Stimulated activated naive CD4-positive, alpha-beta T cell (primary cell): ENCODE results near the gene PRDM16.

Source experiments
- DNase-seq, 6 experiments: peaks; one replicate each; lab custom pipeline; 2025; lab: John Stamatoyannopoulos, UW

PRDM16 gene

DNA sequence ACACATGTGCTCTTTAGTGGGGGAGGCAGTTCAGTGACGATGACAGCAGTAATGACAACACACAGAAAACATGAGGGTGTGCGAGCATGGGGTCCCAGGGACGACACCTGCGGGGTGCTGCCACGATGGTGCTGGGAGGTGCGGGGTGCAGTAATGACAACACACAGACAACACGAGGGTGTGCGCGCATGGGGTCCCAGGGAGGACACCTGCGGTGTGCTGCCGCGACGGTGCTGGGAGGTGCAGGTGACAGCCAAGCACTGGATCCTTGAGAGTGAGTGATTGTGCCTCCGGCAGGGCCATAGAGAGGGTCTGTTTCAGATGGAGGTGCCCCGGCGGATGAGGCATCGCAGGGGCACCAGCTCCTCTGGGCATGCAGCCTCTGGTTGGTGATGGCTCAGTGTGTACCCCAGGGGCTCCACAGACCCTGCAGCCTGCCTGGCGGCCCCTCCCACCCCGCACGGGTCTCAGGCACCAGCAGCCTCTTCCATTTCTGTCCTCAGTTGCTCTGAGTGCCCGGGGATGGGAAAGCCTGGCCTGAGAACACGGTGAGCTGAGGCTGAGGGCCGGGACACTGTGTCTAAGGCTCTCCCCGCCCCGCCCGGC, 193.8 kb downstream of the PRDM16 start:
- no peak for DNase-seq

DNA sequence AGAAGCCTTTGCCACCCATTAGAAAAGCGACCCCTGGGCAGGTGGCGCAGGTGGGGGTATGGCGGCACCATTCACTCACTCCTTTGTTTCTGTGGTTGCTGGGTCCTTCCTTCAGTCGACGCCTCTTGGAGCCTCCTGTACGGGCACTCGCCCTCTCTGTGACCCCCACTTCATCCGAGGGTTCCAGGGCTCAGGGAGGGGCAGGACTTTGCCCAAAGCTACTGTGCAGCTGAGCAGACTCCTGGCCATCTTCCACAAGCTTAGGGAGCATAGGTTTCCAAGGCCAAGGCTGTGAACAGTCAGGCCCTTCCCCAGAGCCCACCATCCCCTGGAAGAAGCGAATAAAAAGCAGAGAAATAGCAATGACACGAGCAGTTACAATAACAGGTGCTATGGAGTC, 194.8 kb downstream of the PRDM16 start:
- no peak for DNase-seq

DNA sequence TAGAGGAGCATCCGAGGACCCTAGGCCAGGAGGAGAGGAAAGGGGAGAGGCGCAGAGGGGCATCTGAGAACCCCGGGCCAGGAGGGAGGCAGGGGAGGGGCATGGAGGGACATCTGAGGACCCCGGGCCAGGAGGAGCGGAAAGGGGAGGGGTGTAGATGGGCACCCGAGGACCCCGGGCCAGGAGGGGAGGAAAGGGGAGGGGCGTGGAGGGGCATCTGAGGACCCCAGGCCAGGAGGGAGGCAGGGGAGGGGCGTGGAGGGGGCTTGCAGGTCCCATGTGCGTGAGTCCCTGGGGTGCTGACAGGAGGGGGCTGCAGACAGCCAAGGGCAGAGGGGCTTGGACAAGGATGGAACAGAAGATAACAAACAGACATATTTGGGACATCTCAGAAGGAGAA, 195.5 kb downstream of the PRDM16 start:
- DNase-seq: no peak

DNA sequence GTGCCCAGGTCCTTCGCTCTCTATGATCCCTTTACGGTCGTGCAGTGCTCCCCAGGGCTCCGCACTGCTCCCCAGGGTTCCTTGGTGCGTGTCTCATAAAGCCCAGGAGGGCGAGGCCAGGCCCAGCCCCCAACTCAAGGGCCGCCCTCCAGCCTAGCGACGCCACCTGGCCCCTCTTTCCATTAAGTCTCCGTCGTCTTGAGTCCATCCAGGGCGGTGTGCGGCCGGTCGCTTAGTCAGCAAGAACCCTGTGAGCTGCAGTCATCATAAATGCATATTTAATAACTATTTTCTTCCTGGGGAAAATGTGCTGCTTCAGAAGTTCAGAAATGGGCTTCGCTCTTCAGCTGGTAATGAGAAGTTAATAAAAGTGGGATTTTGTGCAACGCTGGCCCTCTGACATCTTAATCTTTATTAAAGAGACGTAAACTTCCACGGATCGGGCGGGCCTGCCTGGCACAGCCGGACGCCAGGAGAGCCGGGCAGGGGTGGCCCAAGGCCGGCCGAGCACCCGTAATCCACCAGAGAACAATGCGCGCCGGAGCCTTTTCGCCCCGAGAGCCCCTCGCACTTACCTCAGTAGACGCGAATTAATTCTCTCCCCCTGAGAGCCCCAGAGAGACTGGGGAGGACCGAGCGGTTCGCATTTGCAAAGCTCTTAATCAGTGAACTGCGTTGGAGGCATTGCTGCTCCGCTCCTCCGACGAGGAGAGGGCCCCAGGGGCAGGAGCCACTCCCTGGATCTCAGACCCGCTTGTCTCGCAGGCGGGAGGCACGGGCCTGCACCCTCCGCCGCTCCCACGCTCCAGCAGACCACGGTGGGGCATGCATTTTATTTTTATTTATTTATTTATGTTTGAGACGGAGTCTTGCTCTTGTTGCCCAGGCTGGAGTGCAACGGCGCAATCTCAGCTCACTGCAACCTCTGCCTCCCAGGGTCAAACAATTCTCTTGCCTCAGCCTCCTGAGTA, 197.1 kb downstream of the PRDM16 start:
- no peak for DNase-seq

DNA sequence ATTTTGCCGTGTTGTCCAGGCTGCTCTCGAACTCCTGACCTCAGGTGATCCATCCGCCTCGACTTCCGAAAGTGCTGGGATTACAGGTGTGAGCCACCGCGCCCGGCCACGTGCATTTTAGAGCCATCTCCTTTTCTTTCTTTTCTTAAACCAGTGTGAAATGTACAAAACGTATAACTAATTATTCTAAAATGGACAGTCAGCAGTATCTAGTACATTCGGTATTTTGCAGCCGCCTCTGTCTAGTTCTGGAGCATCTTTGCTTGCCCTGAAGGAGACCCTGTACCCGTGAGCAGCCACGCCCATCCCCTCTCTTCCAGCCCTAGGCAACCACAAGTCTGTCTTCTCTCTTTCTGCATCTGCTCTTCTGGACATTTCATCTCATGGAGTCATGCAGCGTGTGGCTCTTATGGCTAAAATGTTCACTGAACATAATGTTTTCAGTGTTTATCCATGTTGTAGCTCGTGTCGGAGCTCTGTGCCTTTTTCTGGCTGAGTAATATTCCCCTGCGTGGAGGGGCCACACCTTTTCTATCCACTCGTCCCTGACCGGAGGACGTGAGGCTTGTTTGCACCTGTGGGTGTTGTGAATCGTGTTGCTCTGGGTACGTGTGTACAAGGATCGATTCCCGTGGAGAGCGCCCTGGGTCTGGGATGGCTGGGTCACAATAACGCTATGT, 198.0 kb downstream of the PRDM16 start:
- no peak for DNase-seq

DNA sequence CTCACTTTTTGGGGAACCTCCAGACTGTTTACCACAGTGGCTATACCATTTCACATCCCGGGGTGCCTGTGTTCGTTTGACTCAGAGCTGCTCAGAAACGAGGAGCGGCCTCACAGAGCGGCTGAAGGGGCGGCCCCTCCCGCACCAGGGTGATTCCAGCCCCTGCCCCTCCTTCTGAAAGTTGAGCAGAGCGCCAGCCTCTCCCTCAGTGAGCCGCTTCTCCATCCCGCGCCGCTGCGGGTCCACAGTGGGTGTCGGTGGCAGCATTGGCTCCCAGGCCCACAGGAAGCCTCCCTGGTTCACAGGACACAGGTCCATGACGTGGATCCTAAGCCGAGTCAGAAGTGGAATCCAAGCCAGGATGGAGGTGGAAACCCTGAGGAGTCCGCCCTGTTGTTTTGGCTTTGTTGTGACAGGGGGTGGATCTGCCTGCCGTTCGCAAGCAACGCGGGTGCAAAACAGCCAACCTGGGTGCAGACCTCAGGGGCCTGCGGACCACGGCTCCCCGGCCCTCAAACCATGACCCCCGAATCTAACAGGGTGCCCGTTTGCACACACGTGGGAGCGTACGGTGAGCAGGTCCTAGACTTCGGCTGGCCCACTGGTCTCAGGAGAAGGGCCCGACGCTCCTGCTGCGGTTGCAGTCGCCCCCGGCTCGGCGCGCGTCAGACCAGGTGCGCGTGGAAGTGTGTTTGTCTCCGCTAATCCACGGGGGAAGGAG, 198.7 kb downstream of the PRDM16 start:
- DNase-seq: no peak

DNA sequence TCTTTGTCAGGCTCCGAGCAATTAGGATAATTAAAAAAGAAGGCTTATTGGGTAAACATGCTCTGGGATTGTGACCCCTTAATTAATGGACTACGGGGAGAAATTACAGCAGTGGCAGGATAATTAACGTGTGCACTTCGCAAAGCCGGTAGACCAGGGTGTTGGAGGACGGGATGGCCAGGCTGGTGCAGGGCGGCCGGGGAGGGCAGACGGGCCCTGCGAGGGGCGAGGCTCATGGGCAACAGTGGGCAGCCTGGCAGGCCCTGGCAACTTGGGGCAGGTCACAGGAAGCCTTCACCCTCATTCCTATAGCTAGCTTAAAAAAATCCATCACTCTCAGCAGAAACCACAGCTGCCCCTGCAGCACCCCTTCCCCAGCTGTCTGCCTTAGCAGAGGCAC, 199.3 kb downstream of the PRDM16 start:
- DNase-seq: no peak

DNA sequence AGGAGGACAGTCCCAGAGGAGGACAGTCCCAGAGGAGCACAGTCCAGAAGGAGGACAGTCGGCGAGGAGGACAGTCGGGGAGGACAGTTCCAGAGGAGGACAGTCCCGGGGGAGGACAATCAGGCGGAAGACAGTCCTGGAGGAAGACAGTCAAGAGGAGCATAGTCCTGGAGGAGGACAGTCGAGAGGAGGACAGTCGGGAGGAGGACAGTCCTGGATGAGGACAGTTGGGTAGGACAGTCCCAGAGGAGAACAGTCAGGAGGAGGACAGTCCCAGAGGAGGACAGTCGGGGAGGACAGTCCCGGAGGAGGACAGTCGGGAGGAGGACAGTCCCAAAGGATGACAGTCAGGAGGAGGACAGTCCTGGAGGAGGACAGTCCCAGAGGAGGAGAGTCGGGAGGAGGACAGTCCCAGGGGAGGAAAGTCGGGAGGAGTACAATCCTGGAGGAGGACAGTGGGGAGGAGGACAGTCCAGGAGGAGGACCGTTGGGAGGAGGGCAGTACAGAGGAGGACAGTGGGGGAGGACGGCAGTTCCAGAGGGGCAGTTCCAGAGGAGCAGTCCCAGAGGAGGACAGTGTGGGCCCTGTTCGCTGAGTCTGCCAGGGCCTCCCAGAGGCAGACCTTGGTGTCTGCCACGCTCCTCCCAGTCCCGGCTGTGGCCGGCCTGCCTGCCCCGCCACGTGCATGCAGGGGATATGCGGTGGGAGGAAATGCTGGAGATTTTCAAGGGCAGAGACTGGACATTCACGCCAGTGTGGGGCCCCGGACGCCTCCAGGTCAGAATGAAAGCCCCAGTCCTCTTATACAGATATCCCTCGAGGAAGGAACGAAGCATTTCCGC, 201.6 kb downstream of the PRDM16 start:
- DNase-seq: no peak

DNA sequence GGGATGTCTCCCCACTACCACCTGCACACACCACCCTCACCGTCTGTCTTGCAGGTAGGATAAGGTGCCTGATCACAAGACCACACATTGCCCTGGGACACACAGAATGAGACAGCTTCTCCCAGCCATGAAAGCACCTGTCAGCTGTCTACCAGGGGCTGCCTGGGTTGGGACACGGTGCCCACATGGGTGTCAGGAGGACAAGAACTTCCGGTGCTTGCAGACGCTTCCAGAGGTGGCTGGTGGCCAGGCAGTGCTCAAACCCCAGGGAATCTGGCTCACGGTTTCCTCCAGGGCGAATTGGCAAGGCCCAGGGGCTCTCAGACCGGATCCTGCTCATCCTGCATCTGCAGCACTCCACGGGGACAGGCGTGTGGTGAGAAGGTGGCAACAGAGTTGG, 202.9 kb downstream of the PRDM16 start:
- no peak for DNase-seq

DNA sequence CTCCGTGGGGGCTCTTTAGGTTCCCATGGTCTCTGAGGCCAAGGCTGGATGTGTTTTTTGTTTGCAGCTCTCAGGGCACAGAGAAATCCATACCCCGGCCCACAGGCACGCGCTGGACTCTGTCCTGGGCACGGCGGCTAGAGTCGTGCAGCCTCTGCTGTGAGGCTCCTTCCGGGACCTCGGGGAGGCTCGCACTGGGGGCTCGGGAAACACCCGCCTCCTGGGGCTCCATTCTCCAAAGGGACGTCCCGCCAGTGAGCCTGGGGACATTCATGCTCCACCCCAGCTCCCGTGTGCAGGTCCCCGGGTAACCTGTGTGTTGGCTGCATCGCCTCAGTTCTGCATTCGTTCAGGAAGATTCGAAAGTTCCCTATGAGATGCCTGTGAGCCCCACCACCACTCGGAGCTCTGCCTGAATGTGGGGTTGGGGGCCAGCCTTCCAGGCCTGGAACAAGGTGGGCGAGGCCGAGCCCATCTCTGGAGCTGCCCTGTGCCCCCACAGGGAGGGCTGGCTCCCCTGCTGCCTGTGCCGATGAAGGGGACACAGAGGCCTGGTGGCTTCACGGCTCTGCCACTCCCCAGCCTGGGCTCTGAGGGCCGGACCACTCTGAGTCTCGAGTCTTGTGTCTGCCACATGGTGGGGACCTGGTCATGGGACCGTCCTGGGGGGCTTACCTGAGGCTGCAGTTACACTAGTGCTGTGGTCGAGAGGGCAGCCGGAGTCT, 203.5 kb downstream of the PRDM16 start:
- no peak for DNase-seq

DNA sequence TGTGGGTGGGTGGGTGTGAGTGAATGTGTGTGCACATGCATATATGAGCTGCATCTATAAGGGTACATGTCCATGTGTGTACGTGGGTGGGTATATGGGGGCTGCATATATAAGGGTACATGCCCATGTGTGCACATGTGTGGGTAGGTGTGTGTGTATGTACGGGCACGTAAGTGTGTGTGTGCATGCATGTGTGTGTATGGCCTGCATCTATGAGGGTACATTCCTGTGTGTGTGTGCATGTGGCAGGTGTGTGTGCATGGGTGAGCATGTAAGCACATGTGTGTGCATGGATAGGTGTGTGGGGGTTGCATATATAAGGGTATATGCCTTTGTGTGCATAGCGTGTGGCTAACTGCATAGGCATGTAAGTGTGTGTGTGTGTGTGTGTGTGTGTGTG, 204.4 kb downstream of the PRDM16 start:
- DNase-seq: no peak

DNA sequence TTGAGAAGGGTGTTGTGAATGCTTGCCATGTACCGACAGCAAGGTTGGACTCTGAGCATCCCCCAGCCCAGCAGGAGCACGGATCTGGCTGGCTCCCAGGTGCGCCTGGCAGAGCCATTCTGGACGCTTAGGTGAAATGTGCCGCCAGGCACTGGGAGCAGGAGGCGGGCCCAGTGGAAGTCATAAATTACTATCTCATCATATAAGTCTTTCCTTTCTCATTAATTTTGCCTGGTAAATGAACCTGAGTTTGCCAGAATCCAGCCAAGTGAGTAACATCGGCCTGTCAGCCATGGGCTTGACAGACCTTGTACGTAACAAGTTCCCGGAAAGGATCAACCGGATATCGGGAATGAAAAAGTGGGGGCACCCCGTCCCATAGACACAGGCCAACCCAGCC, 206.0 kb downstream of the PRDM16 start:
- no peak for DNase-seq

DNA sequence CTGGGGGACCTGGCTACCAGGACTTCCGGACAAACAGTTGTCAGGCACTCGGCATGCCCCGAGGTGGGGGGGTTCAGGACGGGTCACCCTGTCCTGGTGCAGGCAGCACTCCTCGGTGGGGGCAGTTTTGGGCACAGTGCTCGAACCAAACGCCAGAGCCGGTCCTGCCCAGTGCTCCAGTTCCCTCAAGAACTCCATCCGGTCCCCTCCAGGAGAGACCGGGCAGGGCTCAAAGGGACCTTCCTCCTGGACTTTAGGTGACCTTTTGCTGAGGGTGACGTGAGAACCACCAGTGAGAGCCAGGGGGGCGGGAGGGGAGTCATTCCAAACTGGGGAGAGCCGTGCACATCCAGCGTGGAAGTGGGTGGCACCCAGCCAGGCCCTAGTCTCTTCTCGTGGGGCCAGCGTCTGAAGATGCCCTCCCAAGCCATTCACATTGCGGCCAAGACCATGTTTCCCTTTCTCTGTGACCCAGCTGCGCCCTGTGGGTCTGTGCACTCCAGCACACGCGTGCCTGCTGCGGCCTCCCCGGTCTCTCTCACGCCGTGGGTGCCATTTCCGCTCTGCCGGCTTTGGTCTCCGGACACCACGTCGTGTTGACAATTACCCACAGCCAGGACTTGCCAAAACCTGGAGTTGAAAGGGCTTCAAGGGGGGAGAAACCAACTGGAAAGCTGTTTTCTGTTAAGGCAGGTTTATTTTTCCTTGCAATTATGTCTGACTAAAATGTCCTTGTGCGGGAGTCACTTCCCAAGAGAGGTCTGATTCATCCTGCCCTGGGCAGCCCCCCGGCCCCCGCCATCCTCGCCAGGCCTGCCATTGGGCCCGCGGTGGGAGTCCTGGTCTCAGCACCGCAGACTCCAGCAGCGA, 206.7 kb downstream of the PRDM16 start:
- no peak for DNase-seq

DNA sequence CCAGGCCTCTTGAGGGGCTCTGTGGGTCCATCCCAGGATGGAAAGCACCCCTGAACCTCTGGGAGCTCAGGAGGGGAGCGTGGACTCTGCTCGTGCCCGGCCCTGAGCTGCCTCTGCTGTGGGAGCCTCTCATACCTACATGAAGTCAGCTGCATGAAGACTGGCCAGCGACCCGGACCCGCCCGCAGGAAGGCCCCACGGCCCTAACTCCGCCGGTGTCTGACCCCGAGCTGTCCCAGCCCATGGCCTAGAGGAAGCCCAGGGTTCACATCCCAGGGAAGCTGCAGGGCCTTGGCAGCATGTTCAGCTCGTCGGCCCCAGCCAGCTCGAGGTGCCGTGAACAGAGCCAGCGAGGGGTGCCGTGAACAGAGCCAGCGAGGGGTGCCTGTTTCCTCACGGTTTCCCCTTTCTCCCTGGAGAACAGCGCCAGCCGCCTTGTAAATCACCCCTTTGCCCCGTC, 207.4 kb downstream of the PRDM16 start:
- no peak for DNase-seq

DNA sequence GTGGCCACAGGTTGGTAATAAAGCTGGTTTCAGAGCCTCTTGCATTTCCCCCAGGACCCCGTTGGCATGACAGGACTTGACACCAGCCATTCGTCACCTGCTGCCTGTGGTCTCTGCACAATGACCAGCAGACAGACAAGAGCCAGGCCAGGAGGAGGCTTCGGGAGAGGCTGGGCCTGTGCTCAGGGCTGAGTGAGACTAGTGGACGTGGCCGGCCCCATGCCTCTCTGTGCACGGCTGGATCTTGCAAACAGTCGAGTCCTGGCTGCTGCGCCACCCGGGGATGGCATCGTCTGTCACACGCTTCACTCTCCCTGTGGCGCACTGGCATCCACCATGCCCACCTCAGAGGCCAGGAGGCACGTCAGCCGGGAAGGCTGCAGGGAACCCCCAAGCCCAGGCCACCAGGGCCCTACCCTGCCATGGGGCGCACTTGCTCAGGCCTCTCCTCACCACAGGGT, 208.0 kb downstream of the PRDM16 start:
- DNase-seq: no peak

DNA sequence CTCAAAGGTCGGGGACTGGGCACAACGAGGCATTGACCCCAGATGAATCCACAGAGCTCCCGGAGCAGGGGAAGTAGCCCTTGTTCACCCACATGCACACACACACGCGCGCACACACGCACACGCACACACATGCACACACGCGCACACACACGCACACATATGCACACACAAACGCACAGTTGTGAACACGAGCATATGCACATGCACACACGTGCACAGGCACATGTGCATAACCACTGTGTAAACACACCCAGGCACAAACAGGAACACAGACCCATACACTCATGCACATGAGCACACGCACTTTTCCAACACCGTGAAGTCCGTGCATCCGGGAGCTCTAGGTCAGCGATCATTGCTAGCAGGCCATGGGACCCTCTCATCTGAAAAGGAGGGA, 208.6 kb downstream of the PRDM16 start:
- DNase-seq: no peak

DNA sequence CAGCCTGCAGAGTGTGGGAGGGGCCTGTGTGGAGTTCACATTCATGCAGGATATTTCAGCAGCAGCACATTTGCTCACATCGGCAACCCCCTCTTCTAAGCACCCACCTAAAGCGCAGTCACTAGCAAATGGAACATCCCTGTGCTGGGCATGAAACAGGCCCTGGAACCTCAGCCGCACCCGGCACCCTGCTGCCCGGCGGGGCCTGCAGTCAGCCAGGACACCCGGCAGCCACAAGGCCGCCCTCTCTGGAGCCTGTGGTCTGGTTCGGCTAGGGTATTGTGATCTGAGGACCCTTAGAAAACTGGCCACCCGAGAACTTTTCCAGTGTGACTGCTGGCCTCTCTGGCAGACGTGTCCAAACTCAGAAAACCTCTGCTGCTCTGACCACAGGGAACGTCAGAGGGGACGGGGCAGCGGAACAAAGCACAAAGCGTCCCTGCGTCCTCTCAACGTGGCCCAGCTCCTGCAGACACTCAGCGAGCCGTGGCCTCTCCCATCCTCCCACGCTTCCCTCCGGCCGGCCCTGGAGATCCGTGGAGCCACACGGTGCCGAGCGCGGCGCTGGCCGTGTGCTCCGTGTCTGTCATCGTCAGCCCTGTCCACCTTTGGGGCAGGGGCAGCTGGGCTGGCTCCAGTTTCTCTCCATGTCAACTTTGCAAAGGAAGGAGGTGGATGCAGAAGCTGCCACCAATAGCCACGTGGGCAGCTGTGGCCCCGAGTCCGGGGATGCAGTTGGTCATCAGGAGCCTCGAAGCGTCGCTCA, 209.6 kb downstream of the PRDM16 start:
- no peak for DNase-seq

DNA sequence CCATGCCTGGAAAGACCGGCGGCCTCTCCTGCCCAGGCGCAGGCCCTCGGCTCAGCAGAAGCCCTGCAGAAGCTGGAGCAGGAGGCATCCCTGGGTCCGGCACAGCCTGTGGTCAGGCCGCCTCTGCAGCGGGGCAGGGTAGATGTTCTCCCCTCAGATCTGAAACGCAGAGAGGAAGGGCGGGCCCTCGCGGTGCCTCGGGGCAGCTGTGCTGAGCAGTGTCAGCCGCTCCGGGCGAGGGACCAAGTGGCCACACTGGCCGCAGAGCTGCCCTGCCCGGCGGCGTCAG, 210.1 kb downstream of the PRDM16 start:
- DNase-seq: no peak

DNA sequence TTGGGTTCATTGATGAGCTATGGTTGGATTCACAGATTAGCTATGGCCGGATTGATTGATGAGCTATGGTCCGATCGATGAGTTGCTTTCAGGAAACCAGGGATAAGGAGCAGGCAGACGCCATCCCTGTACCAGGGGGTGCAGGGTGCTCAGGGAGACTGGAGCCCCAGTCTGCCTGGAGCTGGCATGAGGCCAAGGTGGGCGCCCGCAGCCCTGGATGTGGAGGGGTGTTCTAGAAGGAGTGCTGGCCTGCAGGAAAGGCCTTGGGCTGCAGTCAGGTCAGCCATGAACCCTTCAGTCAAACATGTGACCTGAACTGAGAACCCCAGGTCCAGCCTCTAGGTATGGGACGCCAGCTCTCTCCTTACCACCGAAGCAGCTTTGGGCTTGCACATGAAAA, 212.7 kb downstream of the PRDM16 start:
- no peak for DNase-seq
